Measurements from ENCODE around the gene MYO7B. TPM values are rescaled to one million over a fixed set of nuclear protein-coding genes. Genes with fewer than 3 reads are reported as not detected.

MYO7B gene
- polyA plus RNA-seq, 1 of the 3 experiments (the other 2 are of a cell fraction), result 0.08 TPM

- DNase-seq, result no peak
- Histone ChIP-seq H3K9ac (no peak overlapping the region), H3K36me3 (replicated peaks in 1 of 2; ENCODE audit: control insufficient read depth in 1 of 2, insufficient read depth in 2 of 2, low read length in 1 of 2) (peaks cover 70 to 71% of the 10 kb centered on the region in 2 experiments), H2AFZ (ENCODE audit: low read depth) (no peak overlapping the region), H3K4me1 (ENCODE audit: control insufficient read depth in 1 of 2, insufficient read depth in 2 of 2, low read depth in 1 of 2, low read length in 1 of 2) (peaks cover 5 to 19% of the 10 kb centered on the region in 2 experiments; a peak in 3 of 4 replicates), H4K20me1 (ENCODE audit: insufficient read depth) (peaks cover 14% of the 10 kb centered on the region), H3K27ac (ENCODE audit: low read depth in 2 of 2, low read length in 1 of 2) (no peak overlapping the region), H3K79me2 (ENCODE audit: insufficient read depth) (peaks cover 51% of the 10 kb centered on the region), H3K9me3 (no peaks in the 10 kb centered on the region; the same call in 1 of the 2 replicates), H3K4me3 (ENCODE audit: low read depth in 2 of 2, low read length in 1 of 2) (no peak overlapping the region), H3K27me3 (ENCODE audit: insufficient read depth) (no peaks in the 10 kb centered on the region), H3K9me2 (no peaks in the 10 kb centered on the region), H3F3A (replicated peaks; ENCODE audit: insufficient read depth) (peaks cover 13% of the 10 kb centered on the region), H3K4me2 (no peak overlapping the region)
- CTCF ChIA-PET, result interaction anchor here (1.7 kb wide), 1 partner anchor 179 kb away, joined by 3 read pairs; no protein-coding TSS in a partner anchor
- WGBS (ENCODE audit: low lambda C conversion rate), result 96% methylated on average over 2 of the region's 2 CpGs
- POLR2A ChIA-PET, result no interaction called here
- TF ChIP-seq NRF1 (IDR thresholded peaks at IDR 0.05; ENCODE audit: low read depth, low read length), result no peak
- no peak for TF ChIP-seq IRF3 (IDR thresholded peaks at IDR 0.05; ENCODE audit: low read depth, low read length)
- no peak for TF ChIP-seq MAX (IDR thresholded peaks at IDR 0.05; ENCODE audit: low read depth)
- no peak for TF ChIP-seq ZBTB33 (IDR thresholded peaks at IDR 0.05; ENCODE audit: borderline replicate concordance, low read depth)
- no peak for TF ChIP-seq MXI1 (IDR thresholded peaks at IDR 0.05; ENCODE audit: low read depth, low read length)
- TF ChIP-seq FOXM1 (IDR thresholded peaks at IDR 0.05; ENCODE audit: low read depth), result no peak
- TF ChIP-seq YY1 (IDR thresholded peaks at IDR 0.05; ENCODE audit: low read depth), result no peak
- no peak for TF ChIP-seq GABPA (IDR thresholded peaks at IDR 0.05; ENCODE audit: low read depth)
- no peak for TF ChIP-seq PBX3 (IDR thresholded peaks at IDR 0.05)
- no peak for TF ChIP-seq RCOR1 (IDR thresholded peaks at IDR 0.05; ENCODE audit: low read length)
- TF ChIP-seq EZH2phosphoT487 (IDR thresholded peaks at IDR 0.05; ENCODE audit: borderline replicate concordance, low read depth), result no peak
- TF ChIP-seq TAF1 (IDR thresholded peaks at IDR 0.05; ENCODE audit: borderline replicate concordance, low read depth, low read length), result no peak
- no peak for TF ChIP-seq USF2 (IDR thresholded peaks at IDR 0.05; ENCODE audit: borderline replicate concordance, low read depth, low read length)
Measured at GRCh38 chr2:127503491-127503890, 32.0 kb upstream of the MYO7B start.
